Kidney tubule cell (primary cell): Measurements from ENCODE around the gene GRIN3B.

Experiments used
- DNase-seq: peaks from one replicate; pipeline ENCODE4 v3.0.0-alpha.2; 2018; ENCODE audit warnings: low spot score

The GRIN3B gene

DNA sequence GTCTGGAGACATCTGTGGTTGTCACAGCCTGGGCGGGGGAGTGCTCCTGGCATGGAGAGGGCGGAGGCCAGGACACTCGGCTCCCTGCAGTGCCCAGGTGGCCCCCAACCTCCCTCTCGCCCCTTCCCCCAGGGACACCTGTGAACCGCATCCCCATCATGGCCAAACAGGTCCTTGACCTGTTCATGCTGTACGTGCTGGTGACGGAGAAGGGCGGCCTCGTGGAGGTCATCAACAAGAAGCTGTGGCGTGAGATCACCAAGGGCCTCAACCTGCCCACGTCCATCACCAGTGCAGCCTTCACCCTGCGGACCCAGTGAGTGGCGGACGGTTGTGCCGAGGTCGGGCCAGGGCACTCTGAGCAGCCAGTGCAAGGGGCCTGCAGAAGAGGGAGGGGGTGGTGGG lies 36.1 kb upstream of the GRIN3B start:
- no peak for DNase-seq

- no peak for DNase-seq
Observed at GRCh38 chr19:964761-965694, 35.2 kb upstream of the GRIN3B start.

DNA sequence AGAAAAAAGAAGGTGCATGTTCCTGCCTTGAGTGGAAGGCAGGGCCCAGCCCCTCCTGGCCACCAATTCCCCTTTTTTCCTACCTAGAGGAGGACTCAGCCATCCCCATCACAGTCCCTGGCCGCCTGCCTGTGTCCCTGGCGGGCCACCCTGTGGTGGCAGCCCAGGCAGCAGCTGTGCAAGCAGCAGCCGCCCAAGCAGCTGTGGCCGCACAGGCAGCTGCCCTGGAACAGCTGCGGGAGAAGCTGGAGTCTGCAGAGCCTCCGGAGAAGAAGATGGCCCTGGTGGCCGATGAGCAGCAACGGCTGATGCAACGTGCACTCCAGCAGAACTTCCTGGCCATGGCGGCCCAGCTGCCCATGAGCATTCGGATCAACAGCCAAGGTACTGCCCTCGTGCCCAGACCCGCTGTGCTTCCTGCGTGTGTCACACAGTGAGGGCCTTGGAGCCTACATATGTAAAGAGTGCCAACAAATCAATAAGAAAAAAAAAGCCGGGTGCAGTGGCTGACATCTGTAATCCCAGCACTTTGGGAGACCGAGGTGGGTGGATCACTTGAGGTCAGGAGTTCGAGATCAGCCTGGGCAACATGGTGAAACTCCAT lies 33.6 kb upstream of the GRIN3B start:
- DNase-seq, result no peak

GRCh38 chr19:970695-971094 lies 29.5 kb upstream of the GRIN3B start:
- DNase-seq, result peak; percentile 26

DNA sequence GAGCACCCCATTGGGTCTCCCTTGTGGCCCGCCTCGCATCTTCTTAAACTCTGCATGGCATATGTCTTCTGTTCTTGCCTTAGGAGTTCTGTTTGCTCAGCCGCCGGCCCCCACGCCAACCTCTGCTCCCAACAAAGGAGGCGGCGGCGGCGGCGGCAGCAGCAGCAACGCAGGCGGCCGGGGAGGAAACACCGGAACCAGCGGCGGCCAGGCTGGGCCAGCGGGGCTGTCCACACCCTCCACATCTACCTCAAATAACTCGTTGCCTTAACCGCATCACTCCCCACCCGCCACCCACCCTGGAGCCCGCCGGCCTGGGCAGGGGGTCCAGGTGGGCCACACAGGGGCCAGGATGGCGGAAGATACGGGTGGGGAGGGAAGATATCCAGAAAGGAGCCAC lies 28.4 kb upstream of the GRIN3B start:
- no peak for DNase-seq

DNA sequence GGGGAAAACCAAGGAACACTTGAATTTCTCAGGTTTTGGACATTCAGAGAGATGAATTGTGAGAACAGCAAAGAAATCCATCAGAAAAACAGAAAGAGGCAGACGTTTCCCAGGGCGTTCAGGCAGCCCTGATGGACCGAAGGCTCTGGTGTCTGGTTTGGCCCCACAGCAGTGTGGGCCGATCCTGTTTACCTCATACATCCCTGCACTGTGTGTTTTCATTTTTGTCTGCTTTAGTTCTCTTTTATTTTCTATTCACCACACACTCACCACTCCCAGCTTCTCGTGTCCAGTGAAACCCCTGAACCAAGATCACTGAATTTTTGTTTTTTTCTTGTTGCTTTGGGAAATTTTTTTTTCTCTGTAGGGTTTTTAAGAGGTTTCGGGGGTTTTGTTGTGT lies 27.9 kb upstream of the GRIN3B start:
- no peak for DNase-seq

- DNase-seq, result no peak
Observed at GRCh38 chr19:973726-974563, 26.3 kb upstream of the GRIN3B start.

GRCh38 chr19:974564-975257 lies 25.5 kb upstream of the GRIN3B start:
- DNase-seq, result no peak

- no peak for DNase-seq
Observed at GRCh38 chr19:976476-976875, 23.7 kb upstream of the GRIN3B start.

- no peak for DNase-seq
Observed at GRCh38 chr19:977058-977464, 23.2 kb upstream of the GRIN3B start.

GRCh38 chr19:979318-979741 lies 20.9 kb upstream of the GRIN3B start:
- peak; percentile 31 for DNase-seq

DNA sequence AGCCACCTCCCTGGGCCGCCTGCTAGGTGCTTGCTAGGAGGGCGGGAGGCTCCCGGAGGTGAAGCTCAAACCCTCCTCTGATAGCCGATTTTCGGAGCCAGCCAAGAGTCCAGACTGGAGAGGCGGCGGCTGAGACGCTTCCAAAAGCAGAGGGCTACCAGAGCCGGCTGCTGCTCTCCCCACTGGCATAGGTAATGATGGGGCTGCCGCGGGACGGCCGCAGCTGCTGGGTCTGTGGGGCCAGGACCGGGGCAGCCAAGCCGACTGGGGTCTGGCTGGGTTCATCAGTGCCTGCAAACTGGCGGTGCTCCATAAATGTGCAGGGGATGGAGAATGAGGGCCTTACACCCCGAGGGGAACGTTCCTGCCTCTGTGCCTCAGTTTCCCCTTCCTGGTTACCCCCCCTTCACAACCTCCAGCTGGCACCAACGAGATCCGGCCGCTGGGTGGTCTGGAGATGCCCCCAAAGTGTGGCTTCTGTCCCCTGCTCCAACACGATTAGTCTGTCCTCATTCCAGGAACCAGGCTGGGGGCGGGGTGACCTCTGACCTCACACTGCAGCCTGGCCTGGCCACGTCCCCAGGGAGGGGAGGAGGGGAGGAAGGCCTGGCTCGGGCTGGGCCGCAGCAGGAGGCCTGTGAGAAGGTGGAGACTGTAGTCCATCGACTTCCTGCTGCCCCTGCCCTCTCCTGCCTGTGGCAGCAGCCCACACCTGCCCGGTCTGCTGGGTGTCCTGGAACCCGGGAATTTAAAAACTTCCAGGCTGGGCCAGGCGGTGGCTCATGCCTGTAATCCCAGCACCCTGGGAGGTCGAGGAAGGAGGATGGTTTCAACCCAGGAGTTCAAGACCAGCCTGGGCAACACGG lies 19.9 kb upstream of the GRIN3B start:
- peak; percentile 62 for DNase-seq

DNA sequence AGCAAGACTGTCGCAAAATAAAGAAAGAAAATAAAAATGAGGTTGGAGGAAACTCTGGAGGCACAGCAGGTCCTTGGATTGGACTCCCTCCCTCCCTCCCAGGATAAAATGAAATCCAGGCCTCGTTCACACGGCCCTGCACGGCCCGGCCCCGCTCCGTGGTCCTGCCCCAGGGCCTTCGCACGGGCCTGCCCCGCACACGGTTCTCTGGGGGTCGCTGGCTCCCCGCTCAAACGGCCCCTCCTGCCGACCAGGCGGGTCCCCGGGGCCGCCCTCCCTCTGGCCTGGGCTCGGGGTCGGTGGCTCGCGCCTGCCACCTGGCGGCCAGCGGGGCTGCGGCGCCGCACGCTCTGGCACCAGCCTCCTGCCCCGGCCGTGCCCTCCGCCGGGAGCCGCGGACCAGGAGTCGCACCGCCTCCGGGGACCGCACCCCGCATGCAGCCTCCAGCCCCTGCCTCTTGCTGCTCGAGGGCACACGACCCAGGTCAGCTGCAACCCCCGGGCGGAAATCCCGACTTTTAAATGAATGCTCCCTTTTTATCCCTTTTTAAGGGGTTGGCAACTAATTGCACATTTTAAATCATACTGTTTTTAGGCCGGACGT lies 17.6 kb upstream of the GRIN3B start:
- peak; percentile 67 for DNase-seq

GRCh38 chr19:984165-984967 lies 15.9 kb upstream of the GRIN3B start, which contains the start of gene WDR18:
WDR18 (plus strand) TSS chr19:984345; CDS start chr19:984354, 9 bp downstream.
- DNase-seq, result peak; percentile 90

- DNase-seq, result no peak
Observed at GRCh38 chr19:986083-986482, 14.1 kb upstream of the GRIN3B start.

DNA sequence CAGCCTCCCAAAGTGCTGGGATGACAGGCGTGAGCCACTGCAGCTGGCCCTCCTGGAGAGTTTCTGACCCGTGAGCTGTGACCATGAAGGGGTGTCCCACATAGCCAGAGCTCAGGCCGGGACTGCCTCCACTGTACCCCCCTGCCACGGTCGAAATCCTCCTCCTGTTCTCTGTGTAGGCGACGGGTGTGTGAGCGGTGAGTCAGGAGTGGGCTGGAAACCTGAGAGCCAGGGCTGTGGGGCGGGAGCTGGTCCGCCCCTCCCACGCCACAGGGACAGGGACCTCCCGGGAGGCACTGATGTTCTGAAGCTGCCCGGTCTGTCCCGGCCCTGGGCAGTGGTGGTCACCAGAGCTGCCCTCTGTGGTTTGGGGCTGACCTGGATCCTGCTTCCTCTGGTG lies 12.1 kb upstream of the GRIN3B start:
- DNase-seq, result no peak

DNA sequence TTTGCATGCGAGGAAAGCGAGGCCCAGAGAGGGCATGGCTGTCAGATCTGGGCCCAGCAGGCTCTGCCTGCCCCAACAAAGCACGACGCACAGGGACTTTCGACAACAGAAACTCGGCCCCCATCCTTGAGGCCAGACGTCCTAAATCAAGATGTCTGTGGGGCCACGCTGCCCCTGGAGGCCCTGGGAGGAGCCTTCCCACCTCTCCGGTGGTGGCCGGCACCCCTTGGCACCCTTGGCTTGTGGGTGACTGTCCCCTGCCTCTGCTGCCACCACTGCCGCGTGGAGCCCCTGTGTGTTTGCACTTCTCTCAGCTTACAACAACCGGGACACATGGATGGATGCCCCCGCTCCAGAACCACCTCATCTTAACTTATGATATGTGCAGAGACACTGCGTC lies 11.7 kb upstream of the GRIN3B start:
- DNase-seq, result no peak

- DNase-seq, result no peak
Observed at GRCh38 chr19:989381-990081, 10.7 kb upstream of the GRIN3B start.

DNA sequence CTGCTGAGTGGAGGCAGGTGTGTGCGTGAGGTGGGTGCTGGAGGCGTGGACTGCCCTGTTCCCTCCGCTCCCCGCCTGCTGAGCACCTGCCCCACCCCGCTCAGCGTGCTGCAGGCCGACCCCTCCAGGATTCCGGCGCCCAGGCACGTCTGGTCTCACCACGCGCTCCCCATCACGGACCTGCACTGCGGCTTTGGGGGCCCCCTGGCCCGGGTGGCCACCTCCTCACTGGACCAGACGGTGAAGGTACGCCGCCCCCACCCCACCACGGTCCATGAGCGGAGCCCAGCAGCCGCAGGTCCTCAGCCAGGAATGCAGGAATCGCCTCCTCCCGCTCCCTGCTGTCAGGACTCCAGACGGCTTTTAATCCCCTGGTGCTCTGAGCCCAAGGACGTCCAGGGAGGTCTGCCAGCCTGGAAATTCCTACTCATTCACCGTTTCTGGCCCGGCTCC lies 10.1 kb upstream of the GRIN3B start:
- DNase-seq, result no peak
